ENCODE measurements around the gene KIF3B.

- TF ChIP-seq POLR2A (IDR thresholded peaks at IDR 0.05; ENCODE audit: low read length) (no peak), GATA1 (IDR thresholded peaks at IDR 0.05; ENCODE audit: low read depth, low read length) (no peak)
These were observed 55.9 kb downstream of the KIF3B start for GRCh38 chr20:32333181-32333987.
